Body of pancreas (tissue), 4 donors: ENCODE results near the gene THSD4. TPM values are rescaled to one million over a fixed set of nuclear protein-coding genes. Genes with fewer than 3 reads are reported as not detected.
"Not testable (repeated sequence)": the region's sequence is repeated elsewhere in the genome, so short reads cannot be mapped to it uniquely, and the experiment has no call there.

Experiments
- ATAC-seq: fragments of 150-250 bp; one replicate; pipeline ENCODE4 v1.9.1; 2016
- DNase-seq, 4 donors: peaks; one replicate each; pipeline ENCODE4 v3.0.0-alpha.2; 2019
- H3K27ac ChIP-seq, 4 donors: fragments of 200-600 bp; sonication (generic); 1 replicate in 3 of 4; 2 replicates in 1 of 4; pipeline versions ENCODE4 v1.5.1 to v1.6.1; 2016 to 2019; ENCODE audit warnings: mild to moderate bottlenecking in 1 of 4, mixed read lengths in 1 of 4, moderate library complexity in 1 of 4
- H3K27me3 ChIP-seq, 2 donors: fragments of 200-600 bp; sonication (generic); one replicate each; pipeline ENCODE4 v1.6.0; 2016; ENCODE audit warnings: mild to moderate bottlenecking in 1 of 2
- H3K36me3 ChIP-seq, 2 donors: fragments of 200-600 bp; sonication (generic); replicated peaks in 1 of 2; 2 replicates each; pipeline ENCODE4 v1.5.1; 2016; ENCODE audit warnings: low read depth in 2 of 2; ENCODE audit not compliant: insufficient read depth in 1 of 2
- H3K4me1 ChIP-seq: fragments of 200-600 bp; sonication (generic); one replicate; pipeline ENCODE4 v1.6.0; 2016
- H3K4me3 ChIP-seq, 2 donors: fragments of 200-600 bp; sonication (generic); 1 replicate in 1 of 2; 2 replicates in 1 of 2; pipeline ENCODE4 v1.5.1; 2016 to 2019
- H3K9me3 ChIP-seq, 3 donors: fragments of 200-600 bp; sonication (generic); 1 replicate in 2 of 3; 2 replicates in 1 of 3; pipeline ENCODE4 v1.5.1; 2016
- CTCF ChIP-seq, 7 experiments: fragments of 450-650 bp in 4 of 7; fragments of 200-600 bp in 3 of 7; sonication (generic) in 3 of 7; IDR thresholded peaks; one replicate each; pipeline ENCODE4 v1.5.1; 2016 to 2019; ENCODE audit warnings: antibody characterized with exemption in 7 of 7
- POLR2A ChIP-seq, 3 donors: fragments of 450-650 bp; IDR thresholded peaks; one replicate each; pipeline ENCODE4 v1.6.1; 2016; ENCODE audit warnings: antibody characterized with exemption in 3 of 3, mild to moderate bottlenecking in 2 of 3
- WGBS, 2 donors: methylation state at CpG; one replicate each; pipeline ENCODE4 v1.1.5; 2017; 5-methylcytosine and 5-hydroxymethylcytosine counted together
- intact Hi-C: fragments of 100-400 bp; cut with DNase I; formaldehyde crosslinking; loops from one replicate; pipeline ENCODE4 v1.15.1; 2023
- total RNA-seq, 2 donors: library from RNA; depleted of rRNA; stranded (reverse); fragments of >200 nt; gene quantifications; one replicate each; pipeline ENCODE4 v1.1.0, GENCODE V29; 2016

THSD4 gene
- total RNA-seq, 2 donors from 2014 or later = 12.9 to 16.1 TPM

DNA sequence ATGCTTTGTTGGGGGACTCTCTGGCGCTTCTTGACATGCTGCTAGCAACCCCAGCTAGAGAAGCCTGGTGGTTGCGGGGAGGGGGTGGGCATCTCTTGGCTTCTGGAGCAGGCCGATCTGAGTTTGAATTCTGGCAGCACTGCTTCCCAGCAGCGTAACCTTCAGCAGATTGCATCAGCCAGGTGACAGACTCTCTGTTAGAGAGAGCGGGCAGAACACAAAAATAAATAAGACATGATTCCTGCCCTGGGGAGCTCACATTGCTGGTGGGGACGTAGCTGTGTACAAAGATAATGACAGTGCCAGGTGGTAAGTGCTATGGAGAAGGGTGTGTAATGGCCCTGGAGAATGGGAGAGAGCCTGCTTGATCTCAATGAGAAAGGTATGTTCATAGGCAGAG is 87.4 kb downstream of the THSD4 start:
- intact Hi-C loops = no loop called here

GRCh38 chr15:71203586-71204474 is 88.6 kb downstream of the THSD4 start:
- DNase-seq (no peak), ATAC-seq (no peak)
- H3K27ac ChIP-seq = no peak overlapping the region
- no peak for TF ChIP-seq POLR2A (IDR thresholded peaks at IDR 0.05)
- TF ChIP-seq CTCF (IDR thresholded peaks at IDR 0.05) = no peak
- intact Hi-C loops = no loop called here
- WGBS, 2 donors = 55 to 58% methylated on average over 13 of the region's 13 CpGs
- no peaks in the 10 kb centered on the region for H3K4me1 ChIP-seq
- H3K27me3 ChIP-seq = no peaks in the 10 kb centered on the region
- H3K36me3 ChIP-seq = no peaks in the 10 kb centered on the region
- no peaks in the 10 kb centered on the region for H3K9me3 ChIP-seq
- H3K4me3 ChIP-seq = no peak overlapping the region

More for the DNA sequence above, 87.4 kb downstream of the THSD4 start:
- Histone ChIP-seq H3K27ac (no peak overlapping the region), H3K36me3 (no peaks in the 10 kb centered on the region), H3K4me3 (no peak overlapping the region), H3K9me3 (no peaks in the 10 kb centered on the region), H3K27me3 (no peaks in the 10 kb centered on the region), H3K4me1 (no peaks in the 10 kb centered on the region)
- WGBS, 2 donors = 72 to 78% methylated on average over 4 to 6 of the region's 6 CpGs
- TF ChIP-seq CTCF (IDR thresholded peaks at IDR 0.05) (no peak), POLR2A (IDR thresholded peaks at IDR 0.05) (no peak)
- no peak for DNase-seq
- no peak for ATAC-seq

- Histone ChIP-seq H3K4me3 (no peak overlapping the region), H3K4me1 (no peaks in the 10 kb centered on the region), H3K36me3 (no peaks in the 10 kb centered on the region), H3K27me3 (no peaks in the 10 kb centered on the region), H3K27ac (no peak overlapping the region), H3K9me3 (no peaks in the 10 kb centered on the region)
- TF ChIP-seq POLR2A (IDR thresholded peaks at IDR 0.05) (no peak), CTCF (IDR thresholded peaks at IDR 0.05) (no peak)
- intact Hi-C loops = no loop called here
- no peak for ATAC-seq
- DNase-seq = no peak
- WGBS, 2 donors = 69 to 75% methylated on average over 4 of the region's 4 CpGs
These were observed 91.9 kb downstream of the THSD4 start for GRCh38 chr15:71207141-71207540.

GRCh38 chr15:71212146-71212545 is 96.9 kb downstream of the THSD4 start:
- 69 to 71% methylated on average over 4 of the region's 4 CpGs for WGBS, 2 donors
- Histone ChIP-seq H3K27ac (no peak overlapping the region), H3K27me3 (no peaks in the 10 kb centered on the region), H3K4me1 (no peaks in the 10 kb centered on the region), H3K9me3 (no peaks in the 10 kb centered on the region), H3K4me3 (no peak overlapping the region), H3K36me3 (no peaks in the 10 kb centered on the region)
- intact Hi-C loops = no loop called here
- ATAC-seq (no peak), DNase-seq (no peak)
- TF ChIP-seq POLR2A (IDR thresholded peaks at IDR 0.05) (no peak), CTCF (IDR thresholded peaks at IDR 0.05) (no peak)

- H3K4me1 ChIP-seq, H3K9me3 ChIP-seq, ATAC-seq, H3K36me3 ChIP-seq, DNase-seq, H3K27ac ChIP-seq, H3K27me3 ChIP-seq, intact Hi-C loops, H3K4me3 ChIP-seq: not testable (repeated sequence)
- WGBS, 2 donors = 64 to 82% methylated on average over 8 of the region's 8 CpGs
These were observed 98.7 kb downstream of the THSD4 start for GRCh38 chr15:71213943-71214342.
